Mucosa of descending colon (tissue), 3 donors: ENCODE results near the gene ZNF335. TPM values are rescaled to one million over a fixed set of nuclear protein-coding genes. Genes with fewer than 3 reads are reported as not detected.
A peak's percentile ranks its signal among the peaks of the same experiment; 100 is the strongest.

Experiments used
- ATAC-seq: fragments of 200-7000 bp; cut with Tn5 transposase; one replicate; pipeline ENCODE4 v1.9.1; 2020; ENCODE audit warnings: mild to moderate bottlenecking, moderate library complexity
- DNase-seq, 3 donors: peaks; one replicate each; pipeline ENCODE4 v3.0.0-alpha.2; 2020
- H3K36me3 ChIP-seq: fragments of 200-600 bp; one replicate; pipeline ENCODE4 v1.8.0; 2021; ENCODE audit warnings: low read depth, mild to moderate bottlenecking
- H3K4me1 ChIP-seq: fragments of 200-600 bp; one replicate; pipeline ENCODE4 v1.8.0; 2021; ENCODE audit warnings: low read depth, mild to moderate bottlenecking
- H3K4me3 ChIP-seq: fragments of 200-600 bp; one replicate; pipeline ENCODE4 v1.8.0; 2021; ENCODE audit warnings: mild to moderate bottlenecking
- H3K9me3 ChIP-seq: fragments of 200-600 bp; one replicate; pipeline ENCODE4 v1.8.0; 2021; ENCODE audit warnings: mild to moderate bottlenecking
- CTCF ChIP-seq: fragments of 200-600 bp; IDR thresholded peaks from one replicate; pipeline ENCODE4 v1.8.0; 2022; ENCODE audit warnings: antibody characterized with exemption, mild to moderate bottlenecking
- intact Hi-C, 2 donors: fragments of 100-400 bp; cut with DNase I in 1 of 2; cut with micrococcal nuclease in 1 of 2; formaldehyde crosslinking; loops; one replicate each; pipeline versions ENCODE4 v1.11.0 to v1.11.1; 2022; cut with DNase I, micrococcal nuclease
- long read RNA-seq, 2 donors: library from polyadenylated mRNA; unstranded; transcript quantifications; one replicate each; pipeline ENCODE4 v2.0.0, GENCODE V29; 2019 to 2021
- total RNA-seq, 3 donors: library from RNA; stranded (reverse); fragmentation: NEBNext Ultra II Directional in 2 of 3; extraction: Animal tissue kit (Norgen Biotek cat#: 25700) in 2 of 3; gene quantifications; one replicate each; pipeline versions ENCODE4 v1.2.1 to v1.2.4, GENCODE V29; 2021 to 2023
- donor health status: DM: no; HTN: no; CAD: no; lungs with moderate emphysema.
- donor health status: DM: no; HTN: no; CAD: no.
- donor health status: DM: no; HTN: yes; CAD: no.

The ZNF335 gene
- total RNA-seq: 10 to 100 TPM; 19.1 to 22.7 (median 20.1) TPM
- long read RNA-seq, donor 1, partial matches to known transcripts: 5 of 9 reads
- long read RNA-seq, donor 1, other reads (novel, unspliced or antisense): 4 of 9 reads
- long read RNA-seq, donor 2, partial matches to known transcripts: 0 of 2 reads
- long read RNA-seq, donor 2, other reads (novel, unspliced or antisense): 2 of 2 reads

GRCh38 chr20:45971675-45972499 is at the start of gene ZNF335:
TSS of gene ZNF335 (minus strand) at chr20:45972203. CDS start at chr20:45971410, 793 bp downstream.
- ATAC-seq (peak; percentile 91), DNase-seq (peak; percentile 96 to 98 (median 97))
- H3K36me3 ChIP-seq: peaks cover 13% of the 10 kb centered on the region
- H3K9me3 ChIP-seq: no peaks in the 10 kb centered on the region
- H3K4me3 ChIP-seq: peak within 1 kb of the TSS; percentile 67
- intact Hi-C loops: no loop called here
- peaks cover 10% of the 10 kb centered on the region for H3K4me1 ChIP-seq
- TF ChIP-seq CTCF: peak; percentile 56

GRCh38 chr20:46020555-46020954 is 48.6 kb upstream of the ZNF335 start:
- no peak for TF ChIP-seq CTCF
- Histone ChIP-seq H3K4me1 (peaks cover 12% of the 10 kb centered on the region), H3K9me3 (no peaks in the 10 kb centered on the region), H3K36me3 (no peaks in the 10 kb centered on the region), H3K4me3 (no peak overlapping the region)
- DNase-seq (no peak), ATAC-seq (no peak)
- intact Hi-C loops: loop anchor here (10.0 kb wide), 1 partner anchor 154 kb away; no protein-coding TSS in a partner anchor

GRCh38 chr20:46018611-46019010 is 46.6 kb upstream of the ZNF335 start:
- Histone ChIP-seq H3K36me3 (no peaks in the 10 kb centered on the region), H3K9me3 (no peaks in the 10 kb centered on the region), H3K4me1 (peaks cover 17% of the 10 kb centered on the region), H3K4me3 (no peak overlapping the region)
- intact Hi-C loops: no loop called here
- ATAC-seq (no peak), DNase-seq (no peak)
- TF ChIP-seq CTCF: no peak

GRCh38 chr20:46018112-46018511 is 46.1 kb upstream of the ZNF335 start:
- no peaks in the 10 kb centered on the region for H3K9me3 ChIP-seq
- ATAC-seq (no peak), DNase-seq (no peak)
- TF ChIP-seq CTCF: no peak
- no peaks in the 10 kb centered on the region for H3K36me3 ChIP-seq
- H3K4me1 ChIP-seq: peaks cover 20% of the 10 kb centered on the region
- intact Hi-C loops: no loop called here
- H3K4me3 ChIP-seq: no peak overlapping the region

- intact Hi-C loops: no loop called here
- Histone ChIP-seq H3K4me1 (peaks cover 16% of the 10 kb centered on the region), H3K4me3 (no peak overlapping the region), H3K9me3 (no peaks in the 10 kb centered on the region), H3K36me3 (no peaks in the 10 kb centered on the region)
- DNase-seq (no peak), ATAC-seq (no peak)
- no peak for TF ChIP-seq CTCF
Measured at GRCh38 chr20:46017272-46017671, 45.3 kb upstream of the ZNF335 start.
